Osteoblast (primary cell): Measurements from ENCODE around the gene AUTS2. TPM values are rescaled to one million over a fixed set of nuclear protein-coding genes. Genes with fewer than 3 reads are reported as not detected.

Source experiments
- DNase-seq: peaks from one replicate; pipeline ENCODE4 v3.0.0; 2011; ENCODE audit warnings: low spot score, mixed read lengths; ENCODE audit not compliant: insufficient read length; ENCODE audit errors: missing footprints
- H2AFZ ChIP-seq: 2 replicates; pipeline ENCODE4 v1.6.0; 2011; ENCODE audit warnings: mild to moderate bottlenecking, low read length
- H3K27ac ChIP-seq: 2 replicates; pipeline ENCODE4 v1.5.1; 2011; ENCODE audit warnings: mild to moderate bottlenecking, low read depth, low read length, moderate library complexity
- H3K27me3 ChIP-seq: 2 replicates; pipeline ENCODE4 v1.6.0; 2012; ENCODE audit warnings: mild to moderate bottlenecking, control low read depth, inconsistent platforms, low read length, moderate library complexity; ENCODE audit not compliant: insufficient read depth
- H3K36me3 ChIP-seq: 2 replicates; pipeline ENCODE4 v1.5.1; 2011; ENCODE audit warnings: mild to moderate bottlenecking, low read length, control low read depth, moderate library complexity; ENCODE audit not compliant: insufficient read depth
- H3K4me1 ChIP-seq: 2 replicates; pipeline ENCODE4 v1.5.1; 2011; ENCODE audit warnings: mild to moderate bottlenecking, low read length, control low read depth, moderate library complexity; ENCODE audit not compliant: insufficient read depth
- H3K4me2 ChIP-seq: 2 replicates; pipeline ENCODE4 v1.6.0; 2011; ENCODE audit warnings: mild to moderate bottlenecking, low read length; ENCODE audit not compliant: insufficient read depth
- H3K4me3 ChIP-seq: fragments of 200-600 bp; sonication (generic); 3 replicates; pipeline ENCODE4 v1.5.1; 2012; ENCODE audit warnings: mild to moderate bottlenecking, low read length, inconsistent platforms; ENCODE audit not compliant: insufficient read depth
- H3K79me2 ChIP-seq: 2 replicates; pipeline ENCODE4 v1.6.0; 2012; ENCODE audit warnings: mild to moderate bottlenecking, low read length, control low read depth, inconsistent platforms; ENCODE audit not compliant: insufficient read depth
- H3K9me3 ChIP-seq: 2 replicates; pipeline ENCODE4 v1.5.1; 2011; ENCODE audit warnings: low read depth, low read length, control low read depth
- H4K20me1 ChIP-seq: 2 replicates; pipeline ENCODE4 v1.6.0; 2012; ENCODE audit warnings: mild to moderate bottlenecking, low read length, control low read depth; ENCODE audit not compliant: insufficient read depth
- total RNA-seq: library from RNA; depleted of rRNA; stranded (reverse); fragments of >200 nt; gene quantifications from 2 replicates; pipeline ENCODE4 v1.2.3, GENCODE V29; 2012
- TF ChIP-seq, protein P1 (sequence below): IDR thresholded peaks from 2 replicates; pipeline ENCODE4 v1.5.1; 2011; ENCODE audit warnings: mild to moderate bottlenecking, low read depth, low read length, moderate library complexity; ENCODE audit errors: extremely low read depth

Gene AUTS2
- total RNA-seq, 1 donor: 15.2 TPM

DNA sequence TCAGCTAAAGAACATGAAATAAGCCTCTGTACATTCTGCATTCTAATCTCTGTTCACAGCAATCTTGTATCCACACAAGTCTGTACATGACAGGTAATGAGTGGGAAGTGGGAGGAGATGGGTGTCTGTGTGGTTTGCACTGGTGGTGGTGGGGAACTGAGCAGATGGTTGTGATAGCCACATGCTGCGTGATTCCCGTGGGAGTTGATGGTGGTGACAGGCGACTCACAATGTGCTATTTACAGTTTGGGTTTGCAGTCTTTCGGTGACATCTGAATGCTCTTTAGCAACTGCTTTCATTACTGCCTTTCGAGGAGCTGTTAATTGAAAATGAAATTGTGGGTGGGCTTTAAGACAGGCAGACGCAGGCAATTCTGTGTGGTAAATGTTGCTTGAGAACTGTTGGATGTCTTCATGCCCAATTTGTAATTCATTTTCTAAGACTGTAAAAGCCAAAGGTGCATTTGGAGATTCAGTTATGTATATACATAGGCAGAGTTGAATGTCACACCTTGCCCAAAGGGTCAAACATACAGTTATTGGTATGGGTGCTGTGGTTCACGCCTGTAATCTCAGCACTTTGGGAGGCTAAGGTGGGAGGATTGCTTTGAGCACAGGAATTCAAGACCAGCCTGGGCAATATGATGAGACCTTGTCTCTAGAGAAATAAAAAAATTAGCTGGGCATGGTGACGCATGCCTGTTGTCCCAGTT lies 308.2 kb downstream of the AUTS2 start:
- no peak for DNase-seq
- H3K4me1 ChIP-seq: no peaks in the 10 kb centered on the region
- no peaks in the 10 kb centered on the region for H3K9me3 ChIP-seq
- TF ChIP-seq, protein P1, sequence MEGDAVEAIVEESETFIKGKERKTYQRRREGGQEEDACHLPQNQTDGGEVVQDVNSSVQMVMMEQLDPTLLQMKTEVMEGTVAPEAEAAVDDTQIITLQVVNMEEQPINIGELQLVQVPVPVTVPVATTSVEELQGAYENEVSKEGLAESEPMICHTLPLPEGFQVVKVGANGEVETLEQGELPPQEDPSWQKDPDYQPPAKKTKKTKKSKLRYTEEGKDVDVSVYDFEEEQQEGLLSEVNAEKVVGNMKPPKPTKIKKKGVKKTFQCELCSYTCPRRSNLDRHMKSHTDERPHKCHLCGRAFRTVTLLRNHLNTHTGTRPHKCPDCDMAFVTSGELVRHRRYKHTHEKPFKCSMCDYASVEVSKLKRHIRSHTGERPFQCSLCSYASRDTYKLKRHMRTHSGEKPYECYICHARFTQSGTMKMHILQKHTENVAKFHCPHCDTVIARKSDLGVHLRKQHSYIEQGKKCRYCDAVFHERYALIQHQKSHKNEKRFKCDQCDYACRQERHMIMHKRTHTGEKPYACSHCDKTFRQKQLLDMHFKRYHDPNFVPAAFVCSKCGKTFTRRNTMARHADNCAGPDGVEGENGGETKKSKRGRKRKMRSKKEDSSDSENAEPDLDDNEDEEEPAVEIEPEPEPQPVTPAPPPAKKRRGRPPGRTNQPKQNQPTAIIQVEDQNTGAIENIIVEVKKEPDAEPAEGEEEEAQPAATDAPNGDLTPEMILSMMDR: no peak
- H3K79me2 ChIP-seq: no peaks in the 10 kb centered on the region
- H3K36me3 ChIP-seq: no peaks in the 10 kb centered on the region
- H3K4me2 ChIP-seq: no peak overlapping the region
- no peak overlapping the region for H3K4me3 ChIP-seq
- H4K20me1 ChIP-seq: no peaks in the 10 kb centered on the region
- no peaks in the 10 kb centered on the region for H3K27me3 ChIP-seq
- no peak overlapping the region for H3K27ac ChIP-seq
- no peak overlapping the region for H2AFZ ChIP-seq

DNA sequence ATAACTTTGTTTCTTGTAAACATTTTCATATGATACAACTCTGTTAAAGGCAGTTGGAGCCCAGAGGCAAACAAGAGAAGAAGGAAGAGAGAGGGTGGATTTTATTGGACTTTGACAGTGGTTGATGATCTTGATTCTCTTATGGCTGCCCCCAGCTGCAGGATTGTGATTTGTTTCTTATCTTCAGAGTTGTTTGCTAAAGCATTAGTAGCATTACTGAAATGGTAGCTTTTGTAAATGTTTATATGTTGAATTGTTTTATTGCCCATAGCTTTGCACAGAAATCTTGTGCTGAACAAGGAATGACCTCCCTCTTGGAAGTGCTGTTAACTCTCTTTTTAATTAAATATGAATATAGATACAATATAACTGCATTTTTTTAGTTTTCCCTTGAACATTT lies 309.4 kb downstream of the AUTS2 start:
- DNase-seq: no peak
- no peaks in the 10 kb centered on the region for H4K20me1 ChIP-seq
- TF ChIP-seq, protein P1: no peak

DNA sequence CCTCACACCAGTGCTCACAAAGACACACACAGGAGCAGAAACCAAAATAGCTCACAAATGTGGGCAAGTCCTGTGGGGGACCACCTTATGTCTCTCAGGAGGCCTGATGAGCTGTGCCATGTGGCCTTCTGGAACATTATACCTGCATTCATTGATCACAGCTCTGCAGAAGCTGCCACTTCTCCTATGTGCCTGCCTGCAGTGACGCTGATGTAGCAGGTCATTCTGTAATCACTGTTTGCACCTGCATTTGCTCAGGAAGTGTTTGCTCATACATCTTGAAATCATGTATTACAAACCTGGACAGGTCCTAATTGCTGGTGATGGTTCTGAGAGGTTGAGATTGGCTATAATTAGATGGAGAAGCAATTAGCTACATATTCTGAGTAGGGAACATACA lies 310.2 kb downstream of the AUTS2 start:
- Histone ChIP-seq H2AFZ (no peak overlapping the region), H3K27me3 (no peaks in the 10 kb centered on the region), H4K20me1 (no peaks in the 10 kb centered on the region), H3K9me3 (no peaks in the 10 kb centered on the region), H3K27ac (no peak overlapping the region), H3K79me2 (no peaks in the 10 kb centered on the region), H3K4me1 (no peaks in the 10 kb centered on the region), H3K4me3 (no peak overlapping the region), H3K36me3 (no peaks in the 10 kb centered on the region), H3K4me2 (no peak overlapping the region)
- DNase-seq: no peak
- TF ChIP-seq, protein P1: no peak

More for the DNA sequence above, 309.4 kb downstream of the AUTS2 start:
- Histone ChIP-seq H3K36me3 (no peaks in the 10 kb centered on the region), H3K79me2 (no peaks in the 10 kb centered on the region), H3K9me3 (no peaks in the 10 kb centered on the region), H3K4me3 (no peak overlapping the region), H2AFZ (no peak overlapping the region), H3K27me3 (no peaks in the 10 kb centered on the region), H3K4me1 (no peaks in the 10 kb centered on the region), H3K4me2 (no peak overlapping the region), H3K27ac (no peak overlapping the region)

DNA sequence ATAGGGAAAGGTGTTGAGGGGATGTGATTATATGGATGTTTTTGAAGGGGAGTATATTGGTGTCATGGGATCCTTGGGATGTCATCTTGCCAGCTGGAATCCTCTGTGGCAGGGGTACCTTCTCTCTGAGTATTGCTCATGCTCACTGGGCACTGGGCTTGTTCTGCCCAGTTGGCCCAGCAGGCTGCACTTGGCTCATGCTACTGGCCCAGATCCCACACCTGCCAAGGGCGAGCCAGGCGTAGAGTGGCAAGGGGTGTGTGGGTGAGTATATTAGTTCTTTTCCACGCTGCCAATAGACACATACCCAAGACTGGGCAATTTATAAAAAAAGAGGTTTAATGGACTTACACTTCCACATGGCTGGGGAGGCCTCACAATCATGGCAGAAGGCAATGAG lies 311.9 kb downstream of the AUTS2 start:
- Histone ChIP-seq H3K36me3 (no peaks in the 10 kb centered on the region), H3K4me2 (no peak overlapping the region), H4K20me1 (no peaks in the 10 kb centered on the region), H2AFZ (no peak overlapping the region), H3K27me3 (no peaks in the 10 kb centered on the region), H3K9me3 (no peaks in the 10 kb centered on the region), H3K79me2 (no peaks in the 10 kb centered on the region), H3K4me1 (no peaks in the 10 kb centered on the region), H3K27ac (no peak overlapping the region), H3K4me3 (no peak overlapping the region)
- TF ChIP-seq, protein P1: no peak
- no peak for DNase-seq
